Measurements from ENCODE around the gene RRH. TPM values are rescaled to one million over a fixed set of nuclear protein-coding genes. Genes with fewer than 3 reads are reported as not detected.

Gene RRH
- total and polyA plus RNA-seq, 4 donors = 0.05 to 0.08 (median 0.05) TPM; not detected in 1

GRCh38 chr4:109878355-109878754, 50.6 kb downstream of the RRH start:
- no peaks in the 10 kb centered on the region for H3K36me3 ChIP-seq (ENCODE audit: control insufficient read depth in 4 of 4, insufficient read depth in 3 of 4, low read depth in 1 of 4, low read length in 3 of 4)
- H3K27me3 ChIP-seq (ENCODE audit: control insufficient read depth in 4 of 4, insufficient read depth in 4 of 4, low read length in 3 of 4) = no peaks in the 10 kb centered on the region
- no peak overlapping the region for H3K4me3 ChIP-seq (ENCODE audit: low read depth in 1 of 3, low read length in 3 of 3)
- H3K9me3 ChIP-seq (ENCODE audit: control insufficient read depth in 4 of 4, low read length in 3 of 4) = no peaks in the 10 kb centered on the region
- TF ChIP-seq JUND (IDR thresholded peaks at IDR 0.05) = no peak
- TF ChIP-seq YY1 (IDR thresholded peaks at IDR 0.05) = no peak
- no peak for TF ChIP-seq TAF1 (conservative IDR thresholded peaks at IDR 0.05)
- TF ChIP-seq, protein P1, sequence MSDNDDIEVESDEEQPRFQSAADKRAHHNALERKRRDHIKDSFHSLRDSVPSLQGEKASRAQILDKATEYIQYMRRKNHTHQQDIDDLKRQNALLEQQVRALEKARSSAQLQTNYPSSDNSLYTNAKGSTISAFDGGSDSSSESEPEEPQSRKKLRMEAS (IDR thresholded peaks at IDR 0.05) = no peak
- no peak for TF ChIP-seq HNF4A (conservative IDR thresholded peaks at IDR 0.05)
- TF ChIP-seq, protein P2, sequence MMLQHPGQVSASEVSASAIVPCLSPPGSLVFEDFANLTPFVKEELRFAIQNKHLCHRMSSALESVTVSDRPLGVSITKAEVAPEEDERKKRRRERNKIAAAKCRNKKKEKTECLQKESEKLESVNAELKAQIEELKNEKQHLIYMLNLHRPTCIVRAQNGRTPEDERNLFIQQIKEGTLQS (IDR thresholded peaks at IDR 0.05) = no peak
- TF ChIP-seq ZBTB33 (IDR thresholded peaks at IDR 0.05) = no peak
- TF ChIP-seq, protein P3, sequence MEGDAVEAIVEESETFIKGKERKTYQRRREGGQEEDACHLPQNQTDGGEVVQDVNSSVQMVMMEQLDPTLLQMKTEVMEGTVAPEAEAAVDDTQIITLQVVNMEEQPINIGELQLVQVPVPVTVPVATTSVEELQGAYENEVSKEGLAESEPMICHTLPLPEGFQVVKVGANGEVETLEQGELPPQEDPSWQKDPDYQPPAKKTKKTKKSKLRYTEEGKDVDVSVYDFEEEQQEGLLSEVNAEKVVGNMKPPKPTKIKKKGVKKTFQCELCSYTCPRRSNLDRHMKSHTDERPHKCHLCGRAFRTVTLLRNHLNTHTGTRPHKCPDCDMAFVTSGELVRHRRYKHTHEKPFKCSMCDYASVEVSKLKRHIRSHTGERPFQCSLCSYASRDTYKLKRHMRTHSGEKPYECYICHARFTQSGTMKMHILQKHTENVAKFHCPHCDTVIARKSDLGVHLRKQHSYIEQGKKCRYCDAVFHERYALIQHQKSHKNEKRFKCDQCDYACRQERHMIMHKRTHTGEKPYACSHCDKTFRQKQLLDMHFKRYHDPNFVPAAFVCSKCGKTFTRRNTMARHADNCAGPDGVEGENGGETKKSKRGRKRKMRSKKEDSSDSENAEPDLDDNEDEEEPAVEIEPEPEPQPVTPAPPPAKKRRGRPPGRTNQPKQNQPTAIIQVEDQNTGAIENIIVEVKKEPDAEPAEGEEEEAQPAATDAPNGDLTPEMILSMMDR (IDR thresholded peaks at IDR 0.05; ENCODE audit: low read depth, low read length, missing input control) = no peak
- TF ChIP-seq FOXA1 (IDR thresholded peaks at IDR 0.05) = no peak
- TF ChIP-seq HNF4G (IDR thresholded peaks at IDR 0.05) = no peak
- TF ChIP-seq, protein P4, sequence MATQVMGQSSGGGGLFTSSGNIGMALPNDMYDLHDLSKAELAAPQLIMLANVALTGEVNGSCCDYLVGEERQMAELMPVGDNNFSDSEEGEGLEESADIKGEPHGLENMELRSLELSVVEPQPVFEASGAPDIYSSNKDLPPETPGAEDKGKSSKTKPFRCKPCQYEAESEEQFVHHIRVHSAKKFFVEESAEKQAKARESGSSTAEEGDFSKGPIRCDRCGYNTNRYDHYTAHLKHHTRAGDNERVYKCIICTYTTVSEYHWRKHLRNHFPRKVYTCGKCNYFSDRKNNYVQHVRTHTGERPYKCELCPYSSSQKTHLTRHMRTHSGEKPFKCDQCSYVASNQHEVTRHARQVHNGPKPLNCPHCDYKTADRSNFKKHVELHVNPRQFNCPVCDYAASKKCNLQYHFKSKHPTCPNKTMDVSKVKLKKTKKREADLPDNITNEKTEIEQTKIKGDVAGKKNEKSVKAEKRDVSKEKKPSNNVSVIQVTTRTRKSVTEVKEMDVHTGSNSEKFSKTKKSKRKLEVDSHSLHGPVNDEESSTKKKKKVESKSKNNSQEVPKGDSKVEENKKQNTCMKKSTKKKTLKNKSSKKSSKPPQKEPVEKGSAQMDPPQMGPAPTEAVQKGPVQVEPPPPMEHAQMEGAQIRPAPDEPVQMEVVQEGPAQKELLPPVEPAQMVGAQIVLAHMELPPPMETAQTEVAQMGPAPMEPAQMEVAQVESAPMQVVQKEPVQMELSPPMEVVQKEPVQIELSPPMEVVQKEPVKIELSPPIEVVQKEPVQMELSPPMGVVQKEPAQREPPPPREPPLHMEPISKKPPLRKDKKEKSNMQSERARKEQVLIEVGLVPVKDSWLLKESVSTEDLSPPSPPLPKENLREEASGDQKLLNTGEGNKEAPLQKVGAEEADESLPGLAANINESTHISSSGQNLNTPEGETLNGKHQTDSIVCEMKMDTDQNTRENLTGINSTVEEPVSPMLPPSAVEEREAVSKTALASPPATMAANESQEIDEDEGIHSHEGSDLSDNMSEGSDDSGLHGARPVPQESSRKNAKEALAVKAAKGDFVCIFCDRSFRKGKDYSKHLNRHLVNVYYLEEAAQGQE (IDR thresholded peaks at IDR 0.05) = no peak
- TF ChIP-seq GABPA (IDR thresholded peaks at IDR 0.05 in 1 of 2, conservative IDR thresholded peaks at IDR 0.05 in 1 of 2) = no peak
- no peak for TF ChIP-seq FOXA2 (IDR thresholded peaks at IDR 0.05)
- no peak for TF ChIP-seq SP1 (IDR thresholded peaks at IDR 0.05)
- no peak for TF ChIP-seq NR2F2 (IDR thresholded peaks at IDR 0.05)
- no peak for TF ChIP-seq RXRA (IDR thresholded peaks at IDR 0.05)
- DNase-seq (ENCODE audit: low spot score) = no peak
- no peaks in the 10 kb centered on the region for H3K4me1 ChIP-seq (ENCODE audit: control insufficient read depth in 4 of 4, insufficient read depth in 4 of 4, low read length in 3 of 4)
- H3K9ac ChIP-seq (ENCODE audit: low read depth in 1 of 2, low read length in 2 of 2) = no peak overlapping the region
- H3K27ac ChIP-seq (ENCODE audit: low read depth in 1 of 2, low read length in 2 of 2) = no peak overlapping the region
- WGBS = 88% methylated on average over 2 of the region's 2 CpGs

DNA sequence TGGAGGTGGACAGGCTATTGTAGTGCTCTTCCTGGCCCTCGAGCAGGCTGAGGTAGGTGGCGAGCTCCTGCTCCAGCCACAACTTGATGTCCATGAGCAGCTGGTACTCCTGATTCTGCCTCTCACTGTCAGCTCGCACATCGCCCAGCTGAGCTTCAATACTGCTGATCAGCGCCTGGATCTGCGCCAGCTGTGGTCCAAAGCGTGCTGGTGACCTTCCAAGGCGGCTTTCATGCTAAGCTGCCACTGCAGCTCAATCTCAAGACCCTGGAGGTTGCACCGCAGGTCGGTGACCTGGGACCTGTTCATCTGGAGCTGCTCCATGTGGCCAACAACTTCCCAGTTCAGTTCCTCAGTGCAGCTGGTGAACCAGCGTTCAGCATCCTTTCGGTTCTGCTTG, 51.3 kb downstream of the RRH start:
- H3K36me3 ChIP-seq (ENCODE audit: control insufficient read depth in 4 of 4, insufficient read depth in 3 of 4, low read depth in 1 of 4, low read length in 3 of 4) = no peaks in the 10 kb centered on the region
- H3K27me3 ChIP-seq (ENCODE audit: control insufficient read depth in 4 of 4, insufficient read depth in 4 of 4, low read length in 3 of 4) = no peaks in the 10 kb centered on the region
- H3K27ac ChIP-seq (ENCODE audit: low read depth in 1 of 2, low read length in 2 of 2) = no peak overlapping the region
- no peak for DNase-seq (ENCODE audit: low spot score)
- 68% methylated on average over 12 of the region's 12 CpGs for WGBS
- H3K9ac ChIP-seq (ENCODE audit: low read depth in 1 of 2, low read length in 2 of 2) = no peak overlapping the region
- TF ChIP-seq NR2F2 (IDR thresholded peaks at IDR 0.05) (no peak), FOXA2 (IDR thresholded peaks at IDR 0.05) (no peak), EGR1 (IDR thresholded peaks at IDR 0.05; ENCODE audit: low read depth in 2 of 2) (no peak)
- TF ChIP-seq, protein P4 (IDR thresholded peaks at IDR 0.05) = no peak
- H3K4me1 ChIP-seq (ENCODE audit: control insufficient read depth in 4 of 4, insufficient read depth in 4 of 4, low read length in 3 of 4) = no peaks in the 10 kb centered on the region
- H3K4me3 ChIP-seq (ENCODE audit: low read depth in 1 of 3, low read length in 3 of 3) = no peak overlapping the region
- no peaks in the 10 kb centered on the region for H3K9me3 ChIP-seq (ENCODE audit: control insufficient read depth in 4 of 4, low read length in 3 of 4)

All from liver (tissue), 9 donors.